PFSK-1 (cell line): ENCODE measurements around the gene EEFSEC.

Experiments used
- POLR2AphosphoS5 ChIP-seq: IDR thresholded peaks from 2 replicates; pipeline ENCODE4 v1.6.1; 2012; ENCODE audit warnings: low read depth, mild to moderate bottlenecking, control low read depth, low read length, moderate library complexity
- REST ChIP-seq, 2 experiments: IDR thresholded peaks; 2 replicates each; pipeline versions ENCODE4 v1.6.1 to v1.8.0; 2011 to 2012; ENCODE audit warnings: low read depth in 2 of 2, low read length in 2 of 2, control low read depth in 1 of 2, inconsistent platforms in 1 of 2, mild to moderate bottlenecking in 1 of 2, moderate library complexity in 1 of 2; ENCODE audit not compliant: insufficient read depth in 1 of 2
- SIN3A ChIP-seq: IDR thresholded peaks from 2 replicates; pipeline ENCODE4 v1.6.1; 2012; ENCODE audit warnings: mild to moderate bottlenecking, low read length, moderate library complexity, borderline replicate concordance; ENCODE audit not compliant: insufficient read depth
- TAF1 ChIP-seq: IDR thresholded peaks from 2 replicates; pipeline ENCODE4 v1.6.1; 2012; ENCODE audit warnings: low read length, control low read depth, borderline replicate concordance; ENCODE audit not compliant: insufficient read depth

- no peak for TF ChIP-seq REST (IDR thresholded peaks at IDR 0.05; ENCODE audit: insufficient read depth in 1 of 2, low read depth in 2 of 2, low read length in 2 of 2)
- no peak for TF ChIP-seq POLR2AphosphoS5
- no peak for TF ChIP-seq TAF1
- no peak for TF ChIP-seq SIN3A
These were observed 259.7 kb downstream of the EEFSEC start for GRCh38 chr3:128413003-128413370.
